NT2/D1 (cell line): ENCODE results near the gene MALRD1.

ENCODE experiments used
- DNase-seq: peaks from one replicate; pipeline ENCODE4 v3.0.0-alpha.2; 2011; ENCODE audit warnings: low read depth, low spot score
- H3K27me3 ChIP-seq: 2 replicates; pipeline ENCODE4 v1.6.0; 2011; ENCODE audit warnings: mild to moderate bottlenecking; ENCODE audit not compliant: insufficient read length, insufficient read depth
- H3K36me3 ChIP-seq: 2 replicates; pipeline ENCODE4 v1.6.1; 2011; ENCODE audit warnings: mild to moderate bottlenecking, low read length, mixed read lengths; ENCODE audit not compliant: insufficient read depth, insufficient read length
- H3K4me1 ChIP-seq: 2 replicates; pipeline ENCODE4 v1.5.1; 2011; ENCODE audit not compliant: insufficient read depth, insufficient read length
- H3K4me3 ChIP-seq: 2 replicates; pipeline ENCODE4 v1.5.1; 2011; ENCODE audit warnings: low read depth; ENCODE audit not compliant: insufficient read length
- H3K9ac ChIP-seq: 2 replicates; pipeline ENCODE4 v1.6.0; 2011; ENCODE audit warnings: low read depth; ENCODE audit not compliant: insufficient read length
- H3K9me3 ChIP-seq: 2 replicates; pipeline ENCODE4 v1.5.1; 2011; ENCODE audit warnings: mild to moderate bottlenecking, low read length; ENCODE audit not compliant: insufficient read depth
- SUZ12 ChIP-seq: IDR thresholded peaks from 2 replicates; pipeline ENCODE4 v1.6.1; 2011; ENCODE audit not compliant: insufficient read length, insufficient read depth; ENCODE audit errors: extremely low read depth
- YY1 ChIP-seq: IDR thresholded peaks from 2 replicates; pipeline ENCODE4 v1.6.1; 2011; ENCODE audit not compliant: insufficient read length, insufficient read depth
- ZNF274 ChIP-seq: IDR thresholded peaks from 2 replicates; pipeline ENCODE4 v1.6.1; 2011; ENCODE audit warnings: mild to moderate bottlenecking, low read depth, low read length

The MALRD1 gene

DNA sequence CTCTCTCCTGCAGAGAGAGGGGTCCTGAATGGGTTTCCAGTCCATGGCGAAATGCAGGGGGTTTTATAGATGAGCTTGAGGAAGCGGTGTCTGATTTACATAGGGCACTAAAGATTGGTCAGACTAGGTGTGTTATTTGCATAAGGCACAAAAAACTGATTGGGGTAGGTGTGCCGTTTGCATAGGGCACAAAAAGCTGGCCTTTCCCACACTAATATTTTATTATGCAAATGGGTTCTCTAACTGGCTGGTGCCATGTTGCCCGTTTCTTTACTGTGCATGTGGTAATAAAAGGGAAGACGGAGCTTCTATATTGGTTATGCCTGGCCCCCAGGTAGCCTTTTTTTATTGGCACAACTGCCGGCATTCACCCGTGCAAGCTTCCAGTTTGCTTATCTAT is 50.2 kb downstream of the MALRD1 start:
- Histone ChIP-seq H3K9ac (no peak overlapping the region), H3K36me3 (no peaks in the 10 kb centered on the region), H3K27me3 (no peaks in the 10 kb centered on the region), H3K4me3 (no peak overlapping the region), H3K4me1 (no peaks in the 10 kb centered on the region), H3K9me3 (peaks cover 3% of the 10 kb centered on the region; the same call in 1 of the 2 replicates)
- DNase-seq: no peak
- TF ChIP-seq ZNF274: no peak
- TF ChIP-seq SUZ12: no peak
- TF ChIP-seq YY1: no peak

- Histone ChIP-seq H3K9ac (no peak overlapping the region), H3K4me3 (no peak overlapping the region), H3K27me3 (no peaks in the 10 kb centered on the region), H3K9me3 (no peaks in the 10 kb centered on the region), H3K4me1 (no peaks in the 10 kb centered on the region), H3K36me3 (no peaks in the 10 kb centered on the region)
- TF ChIP-seq ZNF274: no peak
- TF ChIP-seq SUZ12: no peak
- TF ChIP-seq YY1: no peak
- no peak for DNase-seq
Measured at GRCh38 chr10:19107406-19107805, 58.8 kb downstream of the MALRD1 start.

DNA sequence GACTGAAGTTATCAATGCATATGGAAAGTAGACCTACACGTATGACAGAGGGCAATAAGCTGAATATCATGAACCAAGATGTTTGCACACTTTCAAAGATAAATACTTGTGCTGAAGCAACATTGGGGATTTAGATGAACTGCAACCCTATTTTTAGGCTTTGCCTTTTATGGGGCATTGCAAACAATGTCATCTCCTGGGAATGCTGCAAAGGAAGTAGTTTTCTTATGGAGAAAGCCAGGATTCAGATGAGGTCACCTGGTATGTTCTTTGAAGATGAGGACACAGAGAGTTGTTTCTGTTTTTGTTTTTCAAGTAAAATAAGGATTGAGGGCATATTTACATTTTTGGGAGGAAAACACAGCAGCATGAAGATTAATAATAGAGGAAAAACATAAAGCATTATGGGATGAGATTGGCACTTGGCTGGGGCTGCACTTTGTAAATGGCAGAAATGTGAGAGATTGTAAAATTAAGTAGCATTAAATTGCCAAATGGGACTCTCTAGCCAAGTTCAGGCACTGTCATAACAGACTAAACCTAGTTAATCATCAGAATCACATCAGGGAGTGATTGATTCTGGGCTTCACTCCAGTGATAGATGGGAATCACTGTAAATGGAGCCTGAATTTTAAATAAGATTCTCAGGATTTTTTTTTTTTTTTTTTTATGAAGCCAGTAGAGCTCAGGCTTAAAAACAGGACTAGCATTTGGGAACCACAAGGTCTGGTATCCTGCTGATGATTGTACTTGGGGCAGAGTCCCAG is 63.1 kb downstream of the MALRD1 start:
- DNase-seq: no peak

DNA sequence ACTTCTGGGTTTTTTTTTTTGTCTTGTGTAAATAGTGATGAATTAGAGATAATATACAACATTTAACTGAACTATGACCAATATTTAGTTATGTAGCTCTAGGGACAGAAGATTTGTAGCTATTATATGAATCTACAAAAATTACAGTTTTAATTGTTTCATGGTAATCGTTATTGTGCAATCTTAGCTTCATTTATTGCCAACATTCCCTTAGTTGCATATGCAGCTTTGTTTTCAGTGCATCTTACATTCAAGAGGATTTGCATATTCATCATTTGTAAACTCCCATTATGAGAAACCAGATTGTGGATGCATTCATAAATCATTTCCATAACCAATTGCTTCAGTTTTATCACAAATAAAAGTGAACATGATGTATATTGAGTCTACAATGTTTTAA is 68.8 kb downstream of the MALRD1 start:
- H3K4me3 ChIP-seq: no peak overlapping the region
- DNase-seq: no peak
- no peaks in the 10 kb centered on the region for H3K36me3 ChIP-seq
- H3K9ac ChIP-seq: no peak overlapping the region
- H3K9me3 ChIP-seq: 0 out of 2 replicates have a peak, but pooled peaks cover 6% of the 10 kb centered on the region
- no peaks in the 10 kb centered on the region for H3K27me3 ChIP-seq
- TF ChIP-seq SUZ12: no peak
- TF ChIP-seq ZNF274: no peak
- TF ChIP-seq YY1: no peak
- no peaks in the 10 kb centered on the region for H3K4me1 ChIP-seq

More for the DNA sequence above, 63.1 kb downstream of the MALRD1 start:
- TF ChIP-seq SUZ12 (no peak), YY1 (no peak), ZNF274 (no peak)
- Histone ChIP-seq H3K9me3 (no peaks in the 10 kb centered on the region), H3K36me3 (no peaks in the 10 kb centered on the region), H3K9ac (no peak overlapping the region), H3K27me3 (no peaks in the 10 kb centered on the region), H3K4me3 (no peak overlapping the region), H3K4me1 (no peaks in the 10 kb centered on the region)

DNA sequence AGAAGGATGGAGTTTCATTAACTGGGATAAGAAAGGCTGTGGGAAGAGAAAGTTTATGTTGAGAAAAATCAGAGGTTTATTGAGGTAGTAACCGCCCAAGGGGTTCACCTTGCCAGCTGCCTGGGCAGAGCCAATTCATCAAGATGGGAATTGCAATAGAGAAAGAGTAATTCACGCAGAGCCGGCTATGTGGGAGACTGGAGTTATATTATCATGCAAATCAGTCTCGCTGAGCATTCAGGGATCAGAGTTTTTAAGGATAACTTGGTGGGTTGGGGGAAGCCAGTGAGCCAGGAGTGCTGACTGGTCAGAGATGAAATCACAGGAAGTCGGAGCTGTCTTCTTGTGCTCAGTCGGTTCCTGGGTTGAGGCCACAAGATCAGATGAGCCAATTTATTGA is 70.6 kb downstream of the MALRD1 start:
- Histone ChIP-seq H3K27me3 (no peaks in the 10 kb centered on the region), H3K9me3 (0 out of 2 replicates have a peak, but pooled peaks cover 6% of the 10 kb centered on the region), H3K4me3 (no peak overlapping the region), H3K9ac (no peak overlapping the region), H3K4me1 (no peaks in the 10 kb centered on the region), H3K36me3 (no peaks in the 10 kb centered on the region)
- peak; percentile 39 for DNase-seq
- TF ChIP-seq ZNF274 (no peak), SUZ12 (no peak), YY1 (no peak)

GRCh38 chr10:19120381-19120908 is 71.8 kb downstream of the MALRD1 start:
- Histone ChIP-seq H3K36me3 (no peaks in the 10 kb centered on the region), H3K9ac (no peak overlapping the region), H3K4me3 (no peak overlapping the region), H3K4me1 (no peaks in the 10 kb centered on the region), H3K27me3 (no peaks in the 10 kb centered on the region), H3K9me3 (0 out of 2 replicates have a peak, but pooled peaks cover 6% of the 10 kb centered on the region)
- TF ChIP-seq YY1 (no peak), SUZ12 (no peak), ZNF274 (no peak)
- no peak for DNase-seq

DNA sequence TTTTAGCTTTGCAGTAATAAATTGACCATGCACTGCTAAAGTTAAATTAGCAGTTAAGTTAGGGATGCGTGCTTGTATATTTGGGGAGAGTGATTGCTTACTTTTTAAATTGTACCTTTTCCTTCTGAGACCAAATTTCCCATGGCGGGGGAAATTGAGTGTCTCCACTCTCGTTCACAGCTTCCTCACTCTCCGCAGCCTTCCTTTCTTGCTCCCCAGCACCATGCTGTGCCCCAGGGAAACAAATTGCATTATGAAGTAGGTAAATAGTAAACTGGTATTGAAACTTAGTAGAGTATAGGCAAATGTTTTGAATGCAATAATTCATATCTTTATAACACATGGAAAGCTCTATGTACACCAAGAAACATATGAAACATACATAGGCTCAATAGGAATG is 85.4 kb downstream of the MALRD1 start:
- Histone ChIP-seq H3K9ac (no peak overlapping the region), H3K27me3 (no peaks in the 10 kb centered on the region), H3K36me3 (no peaks in the 10 kb centered on the region), H3K4me1 (no peaks in the 10 kb centered on the region), H3K4me3 (no peak overlapping the region), H3K9me3 (no peaks in the 10 kb centered on the region)
- no peak for TF ChIP-seq SUZ12
- TF ChIP-seq YY1: no peak
- TF ChIP-seq ZNF274: no peak
- DNase-seq: no peak
